Stimulated activated naive CD4-positive, alpha-beta T cell treated with Interleukin-2 at 50 U/mL for 16 hours (primary cell): ENCODE results near the gene CDC20B.
"Not testable (repeated sequence)": the region's sequence is repeated elsewhere in the genome, so short reads cannot be mapped to it uniquely, and the experiment has no call there.

Source experiments
- DNase-seq: peaks from one replicate; lab custom pipeline; 2025; lab: John Stamatoyannopoulos, UW

The CDC20B gene

GRCh38 chr5:55160493-55161209 is 12.3 kb downstream of the CDC20B start:
- DNase-seq: no peak

GRCh38 chr5:55159763-55160492 is 13.0 kb downstream of the CDC20B start, which contains the start of gene GPX8:
GPX8 (plus strand) TSS chr5:55160171; CDS start chr5:55160193, 22 bp downstream.
- no peak for DNase-seq

- no peak for DNase-seq
Observed at GRCh38 chr5:55154873-55155272, 18.1 kb downstream of the CDC20B start.

GRCh38 chr5:55151923-55152842 is 20.8 kb downstream of the CDC20B start:
- no peak for DNase-seq

GRCh38 chr5:55149308-55149795 is 23.6 kb downstream of the CDC20B start:
- DNase-seq: no peak

- peak; percentile 70 for DNase-seq
Observed at GRCh38 chr5:55146543-55147151, 26.3 kb downstream of the CDC20B start.

GRCh38 chr5:55146080-55146479 is 26.9 kb downstream of the CDC20B start:
- no peak for DNase-seq

- no peak for DNase-seq
Observed at GRCh38 chr5:55143624-55144023, 29.4 kb downstream of the CDC20B start.

- DNase-seq: no peak
Observed at GRCh38 chr5:55141945-55142690, 30.9 kb downstream of the CDC20B start.

GRCh38 chr5:55140908-55141665 is 31.9 kb downstream of the CDC20B start:
- DNase-seq: no peak

- DNase-seq: no peak
Observed at GRCh38 chr5:55136521-55136920, 36.5 kb downstream of the CDC20B start.

GRCh38 chr5:55134053-55134722 is 38.8 kb downstream of the CDC20B start:
- DNase-seq: no peak

- DNase-seq: no peak
Observed at GRCh38 chr5:55123365-55123764, 49.6 kb downstream of the CDC20B start.

- DNase-seq: no peak
Observed at GRCh38 chr5:55114061-55114460, 58.9 kb downstream of the CDC20B start.

- no peak for DNase-seq
Observed at GRCh38 chr5:55113327-55113726, 59.6 kb downstream of the CDC20B start.

- no peak for DNase-seq
Observed at GRCh38 chr5:55110217-55110616, 62.8 kb downstream of the CDC20B start.

GRCh38 chr5:55108661-55109060 is 64.3 kb downstream of the CDC20B start:
- DNase-seq: no peak

- not testable (repeated sequence) for DNase-seq
Observed at GRCh38 chr5:55105976-55106375, 67.0 kb downstream of the CDC20B start.

GRCh38 chr5:55104946-55105701 is 67.9 kb downstream of the CDC20B start:
- no peak for DNase-seq
